Thyroid gland (tissue), 4 donors: ENCODE results near the gene GCNT2.

Experiments used
- CTCF ChIP-seq, 6 experiments: fragments of 200-600 bp in 3 of 6; fragments of 450-650 bp in 3 of 6; sonication (generic) in 3 of 6; IDR thresholded peaks; one replicate each; pipeline ENCODE4 v1.5.1; 2016 to 2019; ENCODE audit warnings: antibody characterized with exemption in 6 of 6, mild to moderate bottlenecking in 2 of 6, inconsistent platforms in 1 of 6, moderate library complexity in 1 of 6
- POLR2A ChIP-seq, 2 donors: fragments of 450-650 bp; IDR thresholded peaks; one replicate each; pipeline ENCODE4 v1.6.1; 2017; ENCODE audit warnings: antibody characterized with exemption in 2 of 2, mild to moderate bottlenecking in 2 of 2, moderate library complexity in 1 of 2

DNA sequence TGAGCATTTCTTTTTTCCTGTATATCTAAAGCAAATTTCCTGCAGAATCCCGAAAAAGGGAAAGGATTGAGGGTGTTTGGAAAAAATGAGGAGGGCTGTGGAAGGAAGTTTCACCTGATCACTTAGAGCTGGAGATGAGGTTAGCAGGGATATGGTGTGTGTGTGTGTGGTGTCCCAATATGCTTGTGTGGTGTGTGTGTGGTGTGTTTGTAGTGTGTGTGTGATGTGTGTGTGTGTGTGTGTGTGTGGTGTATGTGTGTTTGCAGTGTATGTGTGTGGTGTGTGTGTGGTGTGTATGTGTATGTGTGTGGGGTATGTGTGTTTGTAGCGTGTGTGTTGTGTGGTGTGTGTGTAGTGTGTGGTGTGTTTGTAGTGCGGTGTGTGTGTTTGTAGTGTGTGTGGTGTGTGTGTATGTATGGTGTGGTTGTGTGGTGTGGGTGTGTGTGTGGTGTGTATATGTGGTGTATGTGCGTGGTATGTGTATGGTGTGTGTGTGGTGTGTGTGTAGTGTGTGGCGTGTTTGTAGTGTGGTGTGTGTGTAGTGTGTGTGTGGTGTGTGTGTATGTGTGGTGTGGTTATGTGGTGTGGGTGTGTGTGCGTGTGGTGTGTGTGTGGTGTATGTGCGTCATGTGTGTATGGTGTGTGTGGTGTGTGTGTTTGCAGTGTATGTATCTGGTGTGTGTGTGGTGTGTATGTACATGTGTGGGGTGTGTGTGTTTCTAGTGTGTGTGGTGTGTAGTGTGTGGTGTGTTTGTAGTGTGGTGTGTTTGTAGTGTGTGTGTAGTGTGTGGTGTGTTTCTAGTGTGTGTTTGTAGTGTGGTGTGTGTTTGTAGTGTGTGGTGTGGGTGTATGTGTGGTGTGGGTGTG, 67.6 kb downstream of the GCNT2 start:
- no peak for TF ChIP-seq POLR2A (IDR thresholded peaks at IDR 0.05)
- no peak for TF ChIP-seq CTCF (IDR thresholded peaks at IDR 0.05)
